Astrocyte (in vitro differentiated cells and primary cell): ENCODE measurements around the gene MTERF4.
"Not testable (repeated sequence)": the region's sequence is repeated elsewhere in the genome, so short reads cannot be mapped to it uniquely, and the experiment has no call there.

Source experiments
- CTCF ChIP-seq: IDR thresholded peaks from 2 replicates; pipeline ENCODE4 v1.5.1; 2011; ENCODE audit warnings: low read depth, mild to moderate bottlenecking, inconsistent platforms, low read length, moderate library complexity; ENCODE audit not compliant: insufficient read depth
- EZH2 ChIP-seq: IDR thresholded peaks from 2 replicates; pipeline ENCODE4 v1.6.1; 2012; ENCODE audit warnings: mild to moderate bottlenecking, low read length, inconsistent platforms; ENCODE audit not compliant: insufficient read depth

GRCh38 chr2:241093133-241093781 lies 8.8 kb downstream of the MTERF4 start:
- TF ChIP-seq CTCF, EZH2: not testable (repeated sequence)
